ENCODE results near the gene RACK1. TPM values are rescaled to one million over a fixed set of nuclear protein-coding genes. Genes with fewer than 3 reads are reported as not detected.
A peak's percentile ranks its signal among the peaks of the same experiment; 100 is the strongest.

RACK1 gene
- total and polyA plus RNA-seq, 10 donors: 1,202 to 3,598 (median 2,333) TPM

DNA sequence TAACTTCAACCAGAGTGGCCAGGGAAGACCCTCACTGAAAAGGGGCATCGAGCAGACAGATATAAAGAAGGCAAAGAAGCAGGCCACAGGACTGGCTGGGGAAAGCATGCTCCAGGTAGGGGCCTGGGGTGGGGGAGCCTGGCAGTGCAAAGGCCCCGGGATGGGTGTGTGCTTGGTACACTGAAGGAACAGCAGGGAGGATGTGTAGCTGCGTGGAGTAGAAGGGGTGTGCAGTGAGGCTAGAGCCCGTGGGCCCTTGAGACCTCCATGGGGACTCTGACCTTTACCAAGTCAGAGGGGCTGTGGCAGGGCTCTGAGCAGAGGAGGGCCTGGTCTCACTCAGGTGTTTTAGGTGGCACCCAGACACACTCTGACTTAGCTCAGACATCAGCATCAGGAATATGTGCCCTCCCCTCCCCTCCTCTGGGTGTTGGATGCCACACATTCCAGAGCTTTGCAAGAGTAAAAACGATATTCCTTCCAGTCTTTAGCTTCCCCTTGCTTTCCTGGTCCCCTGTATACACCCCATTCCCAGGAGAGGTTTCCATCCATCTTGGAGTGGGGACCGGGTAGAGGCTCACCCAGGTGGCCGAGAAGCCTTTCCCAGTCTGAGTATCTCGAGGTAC is 46.3 kb downstream of the RACK1 start:
- intact Hi-C loops (cut with DNase I; ENCODE audit: low total_unique reads): no loop called here
- TF ChIP-seq POLR2A (IDR thresholded peaks at IDR 0.05): no peak
- Histone ChIP-seq H3K27ac (no peak overlapping the region), H3K4me1 (peaks cover under 1 to 18% (median 7%) of the 10 kb centered on the region in 6 donors), H3K27me3 (replicated peaks in 1 of 7) (no peaks in the 10 kb centered on the region), H3K9me3 (no peaks in the 10 kb centered on the region), H3K4me3 (no peak overlapping the region), H3K36me3 (no peaks in the 10 kb centered on the region)
- no peak for DNase-seq
- WGBS, 5 donors: 76 to 86% (median 80%) methylated on average over 8 of the region's 8 CpGs

DNA sequence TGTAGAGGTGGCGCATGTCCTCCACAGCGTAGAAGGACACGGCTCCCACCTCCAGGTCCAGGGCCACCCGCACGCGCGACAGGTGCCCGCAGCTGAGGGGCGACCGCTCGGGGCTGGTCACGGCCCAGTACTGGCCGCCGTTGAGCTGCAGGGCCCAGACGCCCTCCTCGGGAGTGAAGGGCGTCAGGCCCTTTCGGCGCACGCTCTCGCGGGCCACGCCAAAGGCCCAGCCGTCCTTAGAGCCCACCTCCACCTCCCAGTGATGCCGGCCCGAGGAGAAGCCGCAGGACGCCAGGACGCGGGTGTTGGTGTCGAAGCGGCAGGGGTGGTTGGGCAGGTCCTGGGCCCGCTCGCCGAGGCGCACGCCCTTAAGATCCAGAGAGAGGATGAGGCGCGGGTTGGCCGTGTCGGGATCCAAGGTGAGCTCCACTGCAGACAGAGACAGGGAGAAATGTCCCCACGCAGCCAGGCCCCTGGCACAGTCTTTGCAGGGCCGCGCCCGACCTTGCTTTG is 48.4 kb downstream of the RACK1 start:
- Histone ChIP-seq H3K9me3 (no peaks in the 10 kb centered on the region), H3K4me1 (peaks cover 3 to 35% (median 16%) of the 10 kb centered on the region in 6 donors), H3K27ac (no peak overlapping the region), H3K36me3 (no peaks in the 10 kb centered on the region), H3K4me3 (no peak overlapping the region), H3K27me3 (replicated peaks in 1 of 7) (no peaks in the 10 kb centered on the region)
- intact Hi-C loops (cut with DNase I; ENCODE audit: low total_unique reads): no loop called here
- TF ChIP-seq POLR2A (IDR thresholded peaks at IDR 0.05) (no peak), POLR2AphosphoS5 (IDR thresholded peaks at IDR 0.05) (no peak)
- TF ChIP-seq, protein P1, sequence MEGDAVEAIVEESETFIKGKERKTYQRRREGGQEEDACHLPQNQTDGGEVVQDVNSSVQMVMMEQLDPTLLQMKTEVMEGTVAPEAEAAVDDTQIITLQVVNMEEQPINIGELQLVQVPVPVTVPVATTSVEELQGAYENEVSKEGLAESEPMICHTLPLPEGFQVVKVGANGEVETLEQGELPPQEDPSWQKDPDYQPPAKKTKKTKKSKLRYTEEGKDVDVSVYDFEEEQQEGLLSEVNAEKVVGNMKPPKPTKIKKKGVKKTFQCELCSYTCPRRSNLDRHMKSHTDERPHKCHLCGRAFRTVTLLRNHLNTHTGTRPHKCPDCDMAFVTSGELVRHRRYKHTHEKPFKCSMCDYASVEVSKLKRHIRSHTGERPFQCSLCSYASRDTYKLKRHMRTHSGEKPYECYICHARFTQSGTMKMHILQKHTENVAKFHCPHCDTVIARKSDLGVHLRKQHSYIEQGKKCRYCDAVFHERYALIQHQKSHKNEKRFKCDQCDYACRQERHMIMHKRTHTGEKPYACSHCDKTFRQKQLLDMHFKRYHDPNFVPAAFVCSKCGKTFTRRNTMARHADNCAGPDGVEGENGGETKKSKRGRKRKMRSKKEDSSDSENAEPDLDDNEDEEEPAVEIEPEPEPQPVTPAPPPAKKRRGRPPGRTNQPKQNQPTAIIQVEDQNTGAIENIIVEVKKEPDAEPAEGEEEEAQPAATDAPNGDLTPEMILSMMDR (IDR thresholded peaks at IDR 0.05 in 8 of 11, conservative IDR thresholded peaks at IDR 0.05 in 3 of 11): no peak
- 85 to 91% (median 88%) methylated on average over 19 to 45 of the region's 45 CpGs for WGBS, 5 donors
- peak; percentile 75 for DNase-seq

- Histone ChIP-seq H3K4me3 (no peak overlapping the region), H3K27me3 (replicated peaks in 1 of 7) (no peaks in the 10 kb centered on the region), H3K36me3 (no peaks in the 10 kb centered on the region), H3K27ac (no peak overlapping the region), H3K9me3 (no peaks in the 10 kb centered on the region), H3K4me1 (peaks cover 3 to 41% (median 19%) of the 10 kb centered on the region in 6 donors)
- intact Hi-C loops (cut with DNase I; ENCODE audit: low total_unique reads): loop anchor here (5.0 kb wide), 1 partner anchor 48 kb away; the partner anchor contains the start of gene RACK1
- WGBS, 5 donors: 80 to 85% (median 82%) methylated on average over 21 of the region's 21 CpGs
- TF ChIP-seq, protein P1 (IDR thresholded peaks at IDR 0.05 in 8 of 11, conservative IDR thresholded peaks at IDR 0.05 in 3 of 11): no peak
- TF ChIP-seq POLR2AphosphoS5 (IDR thresholded peaks at IDR 0.05) (no peak), POLR2A (IDR thresholded peaks at IDR 0.05) (no peak)
- DNase-seq: peak; percentile 71
Measured at GRCh38 chr5:181194489-181195248, 49.0 kb downstream of the RACK1 start.

DNA sequence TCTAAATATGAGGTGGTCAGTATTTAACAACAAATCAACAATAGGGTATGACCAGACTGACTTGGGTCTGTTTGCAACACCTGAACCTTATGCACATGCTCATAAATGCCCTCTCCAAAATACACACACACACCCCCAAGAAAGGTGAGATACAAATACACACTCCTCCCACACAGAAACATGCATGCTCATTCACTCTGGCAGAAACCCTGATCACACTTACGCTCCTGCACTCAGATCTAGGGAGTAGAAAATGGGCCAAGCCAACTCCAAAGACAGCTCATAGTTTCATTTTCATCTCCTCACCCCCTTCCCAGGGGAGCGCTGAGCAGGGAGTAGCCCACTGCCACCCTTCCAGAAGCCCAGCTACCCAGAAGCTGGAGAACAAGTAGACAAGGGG is 50.0 kb downstream of the RACK1 start:
- 53 to 95% (median 92%) methylated on average over 2 of the region's 2 CpGs for WGBS, 5 donors
- Histone ChIP-seq H3K27me3 (replicated peaks in 1 of 7) (no peaks in the 10 kb centered on the region), H3K4me3 (no peak overlapping the region), H3K36me3 (no peaks in the 10 kb centered on the region), H3K4me1 (peaks cover 3 to 44% (median 23%) of the 10 kb centered on the region in 6 donors), H3K27ac (peak overlapping the region in 1 of 8 donors; percentile 11), H3K9me3 (no peaks in the 10 kb centered on the region)
- DNase-seq: no peak
- intact Hi-C loops (cut with DNase I; ENCODE audit: low total_unique reads): loop anchor here (5.0 kb wide), 1 partner anchor 49 kb away; the partner anchor contains the start of gene RACK1
- TF ChIP-seq, protein P1 (IDR thresholded peaks at IDR 0.05 in 8 of 11, conservative IDR thresholded peaks at IDR 0.05 in 3 of 11): no peak
- TF ChIP-seq POLR2A (IDR thresholded peaks at IDR 0.05): no peak
- no peak for TF ChIP-seq POLR2AphosphoS5 (IDR thresholded peaks at IDR 0.05)

All from spleen (tissue), 11 donors.